ENCODE measurements around the gene CBX8. TPM values are rescaled to one million over a fixed set of nuclear protein-coding genes. Genes with fewer than 3 reads are reported as not detected.

CBX8 gene
- total RNA-seq, 1 donor from 2014 or later, result 4.2 TPM

DNA sequence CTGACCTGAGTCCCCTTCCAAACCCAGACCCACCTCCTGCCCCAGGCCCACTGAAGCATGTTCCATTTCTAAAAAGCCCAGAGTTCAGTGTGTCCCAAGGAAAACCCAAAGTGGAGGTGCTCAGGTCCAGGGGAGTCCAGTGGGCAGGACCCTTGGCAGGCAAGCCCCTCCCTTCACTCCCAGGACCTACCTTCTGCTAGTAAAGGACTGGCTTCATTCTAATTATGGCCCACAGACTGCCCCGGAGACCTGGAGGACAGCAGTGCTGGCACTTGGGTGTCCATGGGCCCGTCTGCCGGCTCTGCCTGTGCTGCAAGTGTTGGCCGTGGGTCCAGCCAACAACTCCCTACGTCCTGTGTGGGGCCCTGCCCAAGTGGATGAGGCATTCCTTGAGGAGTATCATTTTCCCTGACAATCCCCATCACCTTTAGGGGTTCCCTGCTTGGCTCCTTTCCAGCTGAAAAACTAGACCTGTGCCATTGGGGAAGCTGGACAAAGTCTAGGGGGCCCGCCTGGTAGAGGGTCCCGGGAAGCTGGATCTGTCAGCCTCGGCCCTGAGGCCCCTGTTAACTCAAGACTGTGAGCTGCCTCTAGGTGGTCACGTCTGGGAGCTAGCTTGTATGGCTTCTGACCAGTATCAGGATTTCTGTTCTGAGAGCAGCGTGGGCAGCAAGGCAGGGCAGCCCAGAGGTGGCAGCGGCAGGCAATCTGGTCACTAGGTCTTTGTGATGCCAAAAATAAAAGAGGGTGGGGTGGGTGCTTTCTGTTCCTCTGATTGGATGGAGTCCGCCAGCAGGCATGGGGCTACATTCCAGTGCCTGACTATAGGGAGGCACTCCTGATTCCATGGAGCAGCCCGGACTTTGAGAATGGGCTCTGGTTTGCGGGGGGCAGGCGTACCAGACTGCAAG, 10.7 kb downstream of the CBX8 start:
- Histone ChIP-seq H3K4me1 (ENCODE audit: control insufficient read depth in 3 of 3, insufficient read depth in 3 of 3, low read length in 3 of 3) (peaks cover 0 to 8% (median 5%) of the 10 kb centered on the region in 3 donors), H3K4me3 (ENCODE audit: low read length in 3 of 3) (no peak overlapping the region), H3K27ac (ENCODE audit: low read depth, low read length) (no peak overlapping the region), H3K27me3 (ENCODE audit: control insufficient read depth in 3 of 3, insufficient read depth in 3 of 3, low read length in 3 of 3) (peaks cover 69 to 86% (median 76%) of the 10 kb centered on the region in 3 donors), H3K9me3 (ENCODE audit: control insufficient read depth in 3 of 3, low read length in 3 of 3) (no peaks in the 10 kb centered on the region), H3K36me3 (ENCODE audit: control insufficient read depth in 3 of 3, insufficient read depth in 3 of 3, low read length in 3 of 3) (no peaks in the 10 kb centered on the region), H3K9ac (ENCODE audit: low read depth in 1 of 3, low read length in 3 of 3) (no peak overlapping the region)

DNA sequence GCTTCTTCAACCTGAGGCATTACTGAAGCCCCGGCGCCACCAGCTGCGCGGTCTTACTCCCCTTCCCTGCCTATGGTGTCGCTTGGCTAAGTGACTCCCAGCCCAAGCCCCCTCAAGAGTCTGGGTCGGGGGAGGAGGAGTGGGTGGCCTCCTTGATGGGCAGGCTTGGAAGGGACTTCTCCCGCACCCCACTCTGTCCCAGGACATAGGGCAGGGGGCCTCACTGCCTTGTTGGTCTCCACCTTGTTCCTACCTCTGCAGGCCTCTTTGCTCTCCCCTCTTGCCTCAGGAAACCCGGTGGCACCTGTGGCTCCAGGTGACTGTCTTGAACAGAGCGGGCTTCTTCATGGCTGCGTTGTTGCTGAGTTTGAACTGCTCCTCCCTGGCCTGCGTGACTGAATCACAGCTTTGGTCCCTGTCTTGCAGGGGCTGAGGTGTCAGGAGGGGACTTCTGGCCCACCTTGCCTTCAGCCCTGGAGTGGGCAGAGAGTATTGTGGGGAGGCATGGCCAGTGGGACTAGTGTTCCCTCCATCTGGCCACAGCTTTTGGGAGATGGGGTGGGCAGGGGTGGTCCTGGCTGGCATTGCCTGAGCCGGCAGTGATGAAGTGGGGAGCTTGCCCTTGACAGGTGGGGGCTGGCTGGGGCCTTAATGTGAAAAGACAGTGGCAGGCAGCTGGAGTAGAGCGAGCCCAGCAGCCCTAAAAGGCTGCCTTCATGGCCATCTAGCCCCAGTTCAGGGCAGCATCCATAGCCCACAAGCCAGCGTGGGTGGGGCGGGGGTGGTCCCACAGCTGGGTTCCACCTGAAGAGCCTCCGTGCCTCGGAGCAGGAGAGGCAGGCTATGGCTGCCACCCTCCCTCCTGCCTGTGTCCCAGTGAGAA, 11.6 kb downstream of the CBX8 start:
- H3K4me3 ChIP-seq (ENCODE audit: low read length in 3 of 3), result no peak overlapping the region
- H3K4me1 ChIP-seq (ENCODE audit: control insufficient read depth in 3 of 3, insufficient read depth in 3 of 3, low read length in 3 of 3), result peaks cover 0 to 4% (median 4%) of the 10 kb centered on the region in 3 donors
- H3K9ac ChIP-seq (ENCODE audit: low read depth in 1 of 3, low read length in 3 of 3), result no peak overlapping the region
- H3K36me3 ChIP-seq (ENCODE audit: control insufficient read depth in 3 of 3, insufficient read depth in 3 of 3, low read length in 3 of 3), result no peaks in the 10 kb centered on the region
- H3K27me3 ChIP-seq (ENCODE audit: control insufficient read depth in 3 of 3, insufficient read depth in 3 of 3, low read length in 3 of 3), result peaks cover 66 to 84% (median 75%) of the 10 kb centered on the region in 3 donors
- no peak overlapping the region for H3K27ac ChIP-seq (ENCODE audit: low read depth, low read length)
- H3K9me3 ChIP-seq (ENCODE audit: control insufficient read depth in 3 of 3, low read length in 3 of 3), result no peaks in the 10 kb centered on the region

DNA sequence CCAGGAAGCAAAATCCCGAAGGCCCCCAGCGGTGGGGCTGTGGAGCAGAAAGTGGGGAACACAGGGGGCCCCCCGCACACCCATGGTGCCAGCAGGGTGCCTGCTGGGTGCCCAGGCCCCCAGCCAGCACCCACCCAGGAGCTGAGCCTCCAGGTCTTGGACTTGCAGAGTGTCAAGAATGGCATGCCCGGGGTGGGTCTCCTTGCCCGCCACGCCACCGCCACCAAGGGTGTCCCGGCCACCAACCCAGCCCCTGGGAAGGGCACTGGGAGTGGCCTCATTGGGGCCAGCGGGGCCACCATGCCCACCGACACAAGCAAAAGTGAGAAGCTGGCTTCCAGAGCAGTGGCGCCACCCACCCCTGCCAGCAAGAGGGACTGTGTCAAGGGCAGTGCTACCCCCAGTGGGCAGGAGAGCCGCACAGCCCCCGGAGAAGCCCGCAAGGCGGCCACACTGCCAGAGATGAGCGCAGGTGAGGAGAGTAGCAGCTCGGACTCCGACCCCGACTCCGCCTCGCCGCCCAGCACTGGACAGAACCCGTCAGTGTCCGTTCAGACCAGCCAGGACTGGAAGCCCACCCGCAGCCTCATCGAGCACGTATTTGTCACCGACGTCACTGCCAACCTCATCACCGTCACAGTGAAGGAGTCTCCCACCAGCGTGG, 12.4 kb downstream of the CBX8 start:
- Histone ChIP-seq H3K27me3 (ENCODE audit: control insufficient read depth in 3 of 3, insufficient read depth in 3 of 3, low read length in 3 of 3) (peaks cover 66 to 84% (median 75%) of the 10 kb centered on the region in 3 donors), H3K4me3 (ENCODE audit: low read length in 3 of 3) (no peak overlapping the region), H3K36me3 (ENCODE audit: control insufficient read depth in 3 of 3, insufficient read depth in 3 of 3, low read length in 3 of 3) (no peaks in the 10 kb centered on the region), H3K4me1 (ENCODE audit: control insufficient read depth in 3 of 3, insufficient read depth in 3 of 3, low read length in 3 of 3) (no peaks in the 10 kb centered on the region), H3K27ac (ENCODE audit: low read depth, low read length) (no peak overlapping the region), H3K9ac (ENCODE audit: low read depth in 1 of 3, low read length in 3 of 3) (no peak overlapping the region), H3K9me3 (ENCODE audit: control insufficient read depth in 3 of 3, low read length in 3 of 3) (no peaks in the 10 kb centered on the region)

DNA sequence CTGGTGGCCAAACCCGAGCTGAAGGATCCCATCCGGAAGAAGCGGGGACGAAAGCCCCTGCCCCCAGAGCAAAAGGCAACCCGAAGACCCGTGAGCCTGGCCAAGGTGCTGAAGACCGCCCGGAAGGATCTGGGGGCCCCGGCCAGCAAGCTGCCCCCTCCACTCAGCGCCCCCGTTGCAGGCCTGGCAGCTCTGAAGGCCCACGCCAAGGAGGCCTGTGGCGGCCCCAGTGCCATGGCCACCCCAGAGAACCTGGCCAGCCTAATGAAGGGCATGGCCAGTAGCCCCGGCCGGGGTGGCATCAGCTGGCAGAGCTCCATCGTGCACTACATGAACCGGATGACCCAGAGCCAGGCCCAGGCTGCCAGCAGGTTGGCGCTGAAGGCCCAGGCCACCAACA, 13.0 kb downstream of the CBX8 start:
- Histone ChIP-seq H3K36me3 (ENCODE audit: control insufficient read depth in 3 of 3, insufficient read depth in 3 of 3, low read length in 3 of 3) (no peaks in the 10 kb centered on the region), H3K4me1 (ENCODE audit: control insufficient read depth in 3 of 3, insufficient read depth in 3 of 3, low read length in 3 of 3) (peaks cover under 1 to 4% (median 4%) of the 10 kb centered on the region in 3 donors), H3K9me3 (ENCODE audit: control insufficient read depth in 3 of 3, low read length in 3 of 3) (no peaks in the 10 kb centered on the region), H3K4me3 (ENCODE audit: low read length in 3 of 3) (no peak overlapping the region), H3K9ac (ENCODE audit: low read depth in 1 of 3, low read length in 3 of 3) (no peak overlapping the region), H3K27ac (ENCODE audit: low read depth, low read length) (no peak overlapping the region), H3K27me3 (ENCODE audit: control insufficient read depth in 3 of 3, insufficient read depth in 3 of 3, low read length in 3 of 3) (peaks cover 66 to 84% (median 74%) of the 10 kb centered on the region in 3 donors)

DNA sequence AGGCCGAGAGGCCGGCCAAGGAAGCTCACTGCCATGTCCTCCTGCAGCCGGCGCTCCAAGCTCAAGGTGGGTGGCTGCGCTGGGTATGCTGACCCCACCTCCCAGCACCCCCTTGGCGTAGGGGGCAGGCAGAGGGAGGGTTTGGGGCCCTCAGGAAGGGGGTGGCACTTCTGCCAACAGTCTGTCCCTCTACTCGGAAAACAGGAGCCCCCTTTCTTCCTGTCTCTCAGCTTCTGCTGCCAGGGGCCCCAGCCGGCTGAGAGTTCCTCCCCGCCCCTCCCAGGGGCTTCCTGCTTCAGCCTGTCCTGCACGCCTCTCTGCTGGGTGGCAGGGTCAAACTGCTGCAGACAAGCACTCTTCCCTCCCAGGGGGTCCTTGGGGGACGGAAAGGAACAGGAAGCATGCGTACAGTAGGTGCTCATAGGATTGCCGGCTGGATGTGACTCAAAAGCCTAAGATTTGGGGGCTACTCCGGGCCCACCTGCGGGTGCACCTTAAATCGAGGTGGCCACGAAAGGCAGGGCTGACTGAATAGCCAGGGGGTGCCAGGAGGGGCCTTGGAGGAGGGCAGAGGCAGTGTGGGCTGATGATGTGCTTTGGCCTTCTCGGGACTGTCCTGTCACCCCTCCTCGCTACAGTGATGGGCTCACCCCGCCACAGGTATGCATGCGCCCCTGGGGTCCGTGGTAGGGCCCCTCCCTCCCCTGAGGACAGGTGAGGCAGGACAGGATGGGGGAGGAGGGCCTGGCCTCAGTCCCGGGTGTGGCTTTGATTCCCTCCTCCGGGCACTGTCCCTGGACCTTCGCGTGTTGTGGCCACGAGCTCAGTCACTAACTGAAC, 14.9 kb downstream of the CBX8 start:
- Histone ChIP-seq H3K9ac (ENCODE audit: low read depth in 1 of 3, low read length in 3 of 3) (no peak overlapping the region), H3K4me3 (ENCODE audit: low read length in 3 of 3) (no peak overlapping the region), H3K36me3 (ENCODE audit: control insufficient read depth in 3 of 3, insufficient read depth in 3 of 3, low read length in 3 of 3) (no peaks in the 10 kb centered on the region), H3K4me1 (ENCODE audit: control insufficient read depth in 3 of 3, insufficient read depth in 3 of 3, low read length in 3 of 3) (peaks cover 4 to 8% (median 7%) of the 10 kb centered on the region in 3 donors), H3K27me3 (ENCODE audit: control insufficient read depth in 3 of 3, insufficient read depth in 3 of 3, low read length in 3 of 3) (peaks cover 61 to 78% (median 66%) of the 10 kb centered on the region in 3 donors), H3K27ac (ENCODE audit: low read depth, low read length) (no peak overlapping the region), H3K9me3 (ENCODE audit: control insufficient read depth in 3 of 3, low read length in 3 of 3) (no peaks in the 10 kb centered on the region)

DNA sequence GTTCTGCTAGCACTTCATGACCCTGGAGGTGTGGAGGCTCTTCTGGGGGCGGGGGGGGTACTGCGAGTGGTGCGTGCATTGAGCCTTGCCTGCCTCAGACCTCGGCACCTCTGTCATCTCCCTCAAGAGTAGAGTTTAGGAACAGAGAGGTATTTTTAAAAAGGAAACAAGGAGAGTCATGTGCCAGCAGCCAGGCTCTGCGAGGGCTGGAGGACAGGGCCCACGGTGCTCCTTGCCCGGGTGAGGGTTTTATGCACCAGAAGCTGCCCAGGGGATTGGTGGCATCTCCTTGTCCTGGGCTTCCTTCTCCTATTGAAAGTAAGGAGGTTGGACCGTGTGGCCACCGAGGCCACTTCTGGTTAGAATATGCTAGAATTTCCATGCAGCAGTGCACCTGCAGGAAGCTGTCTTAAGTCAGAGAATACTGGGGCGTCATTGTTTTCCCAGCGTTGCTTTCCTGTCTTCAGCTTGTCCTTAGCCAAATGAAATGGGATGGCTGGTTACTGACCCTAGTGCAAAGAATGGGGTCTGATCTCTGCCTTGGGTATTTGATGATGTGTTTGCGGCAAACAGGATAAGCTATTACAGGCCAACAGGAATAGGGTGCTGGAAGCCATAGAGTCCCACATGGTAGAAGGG, 15.7 kb downstream of the CBX8 start:
- H3K4me3 ChIP-seq (ENCODE audit: low read length in 3 of 3), result no peak overlapping the region
- H3K27me3 ChIP-seq (ENCODE audit: control insufficient read depth in 3 of 3, insufficient read depth in 3 of 3, low read length in 3 of 3), result peaks cover 61 to 78% (median 66%) of the 10 kb centered on the region in 3 donors
- H3K9me3 ChIP-seq (ENCODE audit: control insufficient read depth in 3 of 3, low read length in 3 of 3), result no peaks in the 10 kb centered on the region
- no peak overlapping the region for H3K9ac ChIP-seq (ENCODE audit: low read depth in 1 of 3, low read length in 3 of 3)
- H3K4me1 ChIP-seq (ENCODE audit: control insufficient read depth in 3 of 3, insufficient read depth in 3 of 3, low read length in 3 of 3), result peaks cover 4 to 9% (median 8%) of the 10 kb centered on the region in 3 donors
- H3K36me3 ChIP-seq (ENCODE audit: control insufficient read depth in 3 of 3, insufficient read depth in 3 of 3, low read length in 3 of 3), result no peaks in the 10 kb centered on the region
- H3K27ac ChIP-seq (ENCODE audit: low read depth, low read length), result no peak overlapping the region

DNA sequence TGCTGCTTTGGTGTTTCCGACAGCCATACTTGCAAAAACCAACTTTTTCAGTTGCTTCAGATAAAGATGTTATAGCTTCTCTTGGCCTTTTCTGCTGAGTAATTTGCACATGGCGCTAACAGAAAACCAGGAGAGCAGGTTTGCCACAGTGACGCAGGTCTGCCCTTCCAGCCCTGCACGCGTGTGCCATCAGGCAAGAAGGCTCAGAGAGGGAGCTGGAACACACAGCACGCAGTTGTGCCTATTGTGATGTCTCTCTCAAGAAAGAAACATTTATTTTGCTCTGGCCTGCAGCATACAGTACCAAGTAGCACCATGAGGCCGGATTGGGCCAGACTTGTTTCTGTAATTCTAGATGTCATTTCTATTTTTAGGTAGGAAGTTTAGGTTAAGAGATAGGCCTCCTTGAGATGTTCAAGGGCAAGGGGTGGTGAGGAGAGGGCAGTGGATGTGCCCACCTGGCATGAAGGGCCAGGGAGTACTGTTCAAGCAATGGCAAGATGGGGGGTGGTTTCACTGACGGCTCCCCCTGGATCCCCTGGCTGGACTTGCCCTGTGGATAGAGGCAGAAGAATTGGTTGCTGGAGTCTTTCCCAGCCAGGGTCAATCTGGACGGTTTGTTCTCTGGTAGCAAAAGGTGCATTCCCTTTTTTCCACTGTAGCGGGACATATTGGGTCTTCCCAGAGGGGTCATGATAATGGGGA, 17.1 kb downstream of the CBX8 start:
- Histone ChIP-seq H3K4me3 (ENCODE audit: low read length in 3 of 3) (no peak overlapping the region), H3K27ac (ENCODE audit: low read depth, low read length) (no peak overlapping the region), H3K36me3 (ENCODE audit: control insufficient read depth in 3 of 3, insufficient read depth in 3 of 3, low read length in 3 of 3) (no peaks in the 10 kb centered on the region), H3K9ac (ENCODE audit: low read depth in 1 of 3, low read length in 3 of 3) (no peak overlapping the region), H3K27me3 (ENCODE audit: control insufficient read depth in 3 of 3, insufficient read depth in 3 of 3, low read length in 3 of 3) (peaks cover 59 to 73% (median 72%) of the 10 kb centered on the region in 3 donors), H3K4me1 (ENCODE audit: control insufficient read depth in 3 of 3, insufficient read depth in 3 of 3, low read length in 3 of 3) (peaks cover 4 to 9% (median 8%) of the 10 kb centered on the region in 3 donors), H3K9me3 (ENCODE audit: control insufficient read depth in 3 of 3, low read length in 3 of 3) (no peaks in the 10 kb centered on the region)

DNA sequence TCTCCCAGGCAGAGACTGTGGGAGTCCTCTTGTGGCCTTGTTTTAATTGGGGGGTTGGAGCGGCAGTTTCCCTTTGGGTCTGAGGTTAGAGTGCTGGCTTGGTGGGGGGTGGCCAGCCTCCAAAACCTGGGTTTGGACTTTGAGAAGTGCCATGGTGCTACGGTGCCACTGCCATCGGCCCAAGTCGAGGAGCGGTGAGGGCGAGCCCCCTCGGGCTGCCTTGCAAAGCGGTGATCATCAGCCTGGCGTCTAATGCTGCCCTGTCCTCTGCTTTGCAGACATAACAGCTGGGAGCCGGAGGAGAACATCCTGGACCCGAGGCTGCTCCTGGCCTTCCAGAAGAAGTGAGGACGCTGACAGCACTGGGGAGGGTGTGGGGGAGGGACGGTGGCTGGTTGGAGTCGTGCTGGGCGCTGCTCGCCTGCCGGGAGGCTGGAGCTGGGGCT, 17.8 kb downstream of the CBX8 start:
- peaks cover 63 to 76% (median 74%) of the 10 kb centered on the region in 3 donors for H3K27me3 ChIP-seq (ENCODE audit: control insufficient read depth in 3 of 3, insufficient read depth in 3 of 3, low read length in 3 of 3)
- H3K9ac ChIP-seq (ENCODE audit: low read depth in 1 of 3, low read length in 3 of 3), result no peak overlapping the region
- H3K36me3 ChIP-seq (ENCODE audit: control insufficient read depth in 3 of 3, insufficient read depth in 3 of 3, low read length in 3 of 3), result no peaks in the 10 kb centered on the region
- no peak overlapping the region for H3K27ac ChIP-seq (ENCODE audit: low read depth, low read length)
- peak overlapping the region in 1 of 3 donors; percentile 29 for H3K4me3 ChIP-seq (ENCODE audit: low read length in 3 of 3)
- H3K4me1 ChIP-seq (ENCODE audit: control insufficient read depth in 3 of 3, insufficient read depth in 3 of 3, low read length in 3 of 3), result peaks cover 4 to 9% (median 8%) of the 10 kb centered on the region in 3 donors
- no peaks in the 10 kb centered on the region for H3K9me3 ChIP-seq (ENCODE audit: control insufficient read depth in 3 of 3, low read length in 3 of 3)

All from skeletal muscle tissue (tissue), 4 donors.